ENCODE results near the gene ORMDL3. TPM values are rescaled to one million over a fixed set of nuclear protein-coding genes. Genes with fewer than 3 reads are reported as not detected.

The ORMDL3 gene, protein sequence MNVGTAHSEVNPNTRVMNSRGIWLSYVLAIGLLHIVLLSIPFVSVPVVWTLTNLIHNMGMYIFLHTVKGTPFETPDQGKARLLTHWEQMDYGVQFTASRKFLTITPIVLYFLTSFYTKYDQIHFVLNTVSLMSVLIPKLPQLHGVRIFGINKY
- total RNA-seq (2014; rRNA removed; shearing (Covaris generic)) (38.5 and 39.2 TPM in 2 replicates), polyA plus RNA-seq (2016; fragmentation: Nextera tagmentation; extraction: Ambion mirVana) (33.6 and 41.3 TPM in 2 replicates)
- long read RNA-seq = 0 reads

DNA sequence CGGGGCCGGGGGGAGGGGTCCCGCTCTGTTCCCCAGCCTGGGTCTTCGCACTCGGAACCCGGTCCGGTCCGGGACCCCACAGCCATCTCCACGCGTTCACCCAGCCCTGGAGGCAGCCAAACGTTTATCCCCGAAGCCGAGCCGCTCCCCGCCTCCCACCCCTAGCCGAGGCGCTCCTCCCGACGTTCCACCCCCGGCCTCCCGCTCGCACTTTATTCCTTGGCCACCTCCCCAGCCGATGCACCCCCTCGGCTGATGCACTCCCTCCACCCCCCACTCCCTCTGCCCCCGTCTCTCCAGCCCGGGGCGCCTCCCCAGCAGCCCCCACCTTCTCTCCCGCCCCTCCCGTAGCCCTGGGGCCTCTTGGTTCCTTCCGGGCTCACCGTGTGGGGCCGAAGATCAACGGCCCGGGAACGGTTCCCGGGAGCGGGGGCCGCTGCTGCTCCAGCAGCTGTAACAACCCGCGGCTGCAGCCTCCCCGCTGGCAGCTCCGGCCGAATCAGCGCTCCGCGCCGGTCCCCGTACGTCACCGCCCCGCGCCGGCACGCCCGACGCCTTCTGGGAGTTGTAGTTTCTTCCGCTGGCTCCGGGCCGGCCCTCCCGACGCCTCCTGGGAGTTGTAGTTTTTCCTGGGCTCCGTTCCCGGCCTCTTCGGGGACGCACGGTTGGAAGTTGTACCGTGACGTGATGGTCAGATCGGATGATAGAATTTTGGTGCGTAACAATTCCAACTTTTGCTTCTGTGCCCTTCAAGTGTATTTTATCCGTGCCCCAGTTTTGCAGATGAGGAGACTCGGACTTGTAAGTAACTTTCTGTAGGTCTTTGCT is at the start of gene ORMDL3, which contains the start of gene LRRC3C:
Gene ORMDL3, minus strand, starts transcription at position 501 of the 828 bp plus-strand sequence. CDS start 3,398 bp downstream, outside the sequence.
Gene LRRC3C, plus strand, starts transcription at position 632 of the 828 bp plus-strand sequence. CDS start 13,792 bp downstream, outside the sequence.
- 0 out of 2 replicates have a peak, but pooled peaks cover 4% of the 10 kb centered on the region for H3K36me3 ChIP-seq (ENCODE audit: insufficient read depth)
- TF ChIP-seq POLR2AphosphoS5 (IDR thresholded peaks at IDR 0.05; ENCODE audit: low read depth) = peak; percentile 76
- TF ChIP-seq EZH2 (IDR thresholded peaks at IDR 0.05; ENCODE audit: low read depth, unreplicated experiment) = no peak
- TF ChIP-seq ETS1 (IDR thresholded peaks at IDR 0.05) = peak; percentile 100
- TF ChIP-seq CREB1 (CRISPR knock-in tag; IDR thresholded peaks at IDR 0.05; ENCODE audit: low read depth) = peak; percentile 100
- 0 out of 2 replicates have a peak, but pooled peaks have one; percentile 8 for TF ChIP-seq ZNF331 (CRISPR knock-in tag; IDR thresholded peaks at IDR 0.05; ENCODE audit: low read depth)
- TF ChIP-seq JUNB (IDR thresholded peaks at IDR 0.05; ENCODE audit: unreplicated experiment) = no peak
- Mint-ChIP-seq H3K27ac (peak within 1 kb of the TSS; percentile 97), H3K36me3 (ENCODE audit: low read depth) (peaks cover 18% of the 10 kb centered on the region), H3K27me3 (ENCODE audit: insufficient read depth, low read depth, poor library complexity) (peaks cover 5% of the 10 kb centered on the region), H3K4me3 (peak within 1 kb of the TSS; percentile 85), H3K4me1 (peaks cover 42% of the 10 kb centered on the region), H3K9me3 (no peaks in the 10 kb centered on the region)
- peaks cover 15% of the 10 kb centered on the region for H3K4me1 ChIP-seq (ENCODE audit: insufficient read depth)
- peak within 1 kb of the TSS; percentile 89 for H2AFZ ChIP-seq
- peaks cover 7% of the 10 kb centered on the region for H3F3A ChIP-seq (replicated peaks; ENCODE audit: low read depth)
- H3K27ac ChIP-seq (ENCODE audit: low read depth) = peak within 1 kb of the TSS; percentile 93
- peak within 1 kb of the TSS; percentile 97 for H3K4me3 ChIP-seq
- H4K20me1 ChIP-seq (replicated peaks; ENCODE audit: insufficient read depth) = peaks cover 17% of the 10 kb centered on the region
- no peaks in the 10 kb centered on the region for H3K9me2 ChIP-seq (ENCODE audit: insufficient read depth)
- H3K27me3 ChIP-seq (ENCODE audit: insufficient read depth) = no peaks in the 10 kb centered on the region
- peak; percentile 84 for ATAC-seq
- H3K79me2 ChIP-seq (replicated peaks; ENCODE audit: insufficient read depth) = peaks cover 32% of the 10 kb centered on the region
- DNase-seq (ENCODE audit: low spot score) = peak; percentile 97
- peak within 1 kb of the TSS; percentile 94 for H3K4me2 ChIP-seq

- no peaks in the 10 kb centered on the region for H4K20me1 ChIP-seq (replicated peaks; ENCODE audit: insufficient read depth)
- H3K4me3 ChIP-seq = no peak overlapping the region
- peaks cover 8% of the 10 kb centered on the region; the same call in 1 of the 2 replicates for H3F3A ChIP-seq (replicated peaks; ENCODE audit: low read depth)
- H2AFZ ChIP-seq = peak overlapping the region; percentile 49; the same call in 1 of the 2 replicates
- H3K27ac Mint-ChIP-seq = no peak overlapping the region
- no peaks in the 10 kb centered on the region for H3K9me2 ChIP-seq (ENCODE audit: insufficient read depth)
- no peaks in the 10 kb centered on the region for H3K36me3 ChIP-seq (ENCODE audit: insufficient read depth)
- H3K4me2 ChIP-seq = no peak overlapping the region
- TF ChIP-seq EZH2phosphoT487 (IDR thresholded peaks at IDR 0.05; ENCODE audit: unreplicated experiment) (no peak), CTCF (conservative IDR thresholded peaks at IDR 0.05; ENCODE audit: low read depth in 2 of 2) (no peak)
- peaks cover 14% of the 10 kb centered on the region for H3K4me1 Mint-ChIP-seq
- no peak overlapping the region for H3K27ac ChIP-seq (ENCODE audit: low read depth)
- H3K79me2 ChIP-seq (replicated peaks; ENCODE audit: insufficient read depth) = no peaks in the 10 kb centered on the region
- H3K36me3 Mint-ChIP-seq (ENCODE audit: low read depth) = no peaks in the 10 kb centered on the region
- no peaks in the 10 kb centered on the region for H3K9me3 Mint-ChIP-seq
- peaks cover 15% of the 10 kb centered on the region for H3K27me3 Mint-ChIP-seq (ENCODE audit: insufficient read depth, low read depth, poor library complexity)
- ATAC-seq (no peak), DNase-seq (ENCODE audit: low spot score) (no peak)
- H3K4me3 Mint-ChIP-seq = no peak overlapping the region
- peaks cover 9% of the 10 kb centered on the region for H3K4me1 ChIP-seq (ENCODE audit: insufficient read depth)
- no peaks in the 10 kb centered on the region; the same call in 1 of the 2 replicates for H3K27me3 ChIP-seq (ENCODE audit: insufficient read depth)
Observed at GRCh38 chr17:39975801-39976200, 48.4 kb upstream of the ORMDL3 start.
